Brain pericyte (primary cell): ENCODE results near the gene CAPN12.

Experiments
- DNase-seq: peaks from one replicate; pipeline ENCODE4 v3.0.0-alpha.2; 2012; ENCODE audit warnings: low read depth, low spot score

The CAPN12 gene

DNA sequence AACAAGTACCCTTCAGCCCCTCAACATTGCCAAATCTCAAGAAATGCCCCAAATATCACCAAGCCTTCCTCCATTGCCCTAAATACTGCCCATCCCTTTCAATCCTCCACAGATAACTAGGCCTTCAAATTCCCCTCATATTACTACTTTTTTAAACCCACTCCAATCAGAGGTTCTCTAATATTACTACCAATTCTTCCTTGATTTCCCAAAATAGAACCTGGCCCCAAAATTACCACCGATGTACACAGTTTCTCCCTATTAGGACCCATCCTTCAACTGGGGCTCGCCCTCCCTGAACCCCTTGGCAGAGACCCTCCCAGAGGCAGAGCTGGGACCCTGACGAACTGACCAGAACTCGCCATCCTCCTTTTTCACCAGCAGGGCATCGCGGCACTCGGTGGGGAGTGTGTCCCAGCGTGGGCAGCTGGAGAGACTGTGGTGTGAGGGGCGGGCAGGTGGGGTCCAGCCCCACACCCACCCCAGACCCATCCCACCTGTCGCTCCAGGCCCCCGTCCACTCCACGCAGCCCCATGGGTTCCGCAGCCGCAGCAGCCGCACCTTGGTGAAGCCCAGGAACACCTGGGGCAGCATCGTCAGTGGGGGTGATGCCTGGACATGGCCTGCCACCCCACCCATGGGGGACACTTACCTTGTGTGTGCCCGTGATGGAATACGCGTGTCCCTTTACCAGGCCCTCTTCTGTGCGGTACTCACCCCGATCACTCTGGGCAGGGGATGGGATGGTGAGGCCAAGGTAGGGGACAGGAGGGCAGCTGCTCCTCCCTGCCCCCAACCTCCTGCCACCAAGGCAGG, 6.1 kb downstream of the CAPN12 start:
- no peak for DNase-seq

DNA sequence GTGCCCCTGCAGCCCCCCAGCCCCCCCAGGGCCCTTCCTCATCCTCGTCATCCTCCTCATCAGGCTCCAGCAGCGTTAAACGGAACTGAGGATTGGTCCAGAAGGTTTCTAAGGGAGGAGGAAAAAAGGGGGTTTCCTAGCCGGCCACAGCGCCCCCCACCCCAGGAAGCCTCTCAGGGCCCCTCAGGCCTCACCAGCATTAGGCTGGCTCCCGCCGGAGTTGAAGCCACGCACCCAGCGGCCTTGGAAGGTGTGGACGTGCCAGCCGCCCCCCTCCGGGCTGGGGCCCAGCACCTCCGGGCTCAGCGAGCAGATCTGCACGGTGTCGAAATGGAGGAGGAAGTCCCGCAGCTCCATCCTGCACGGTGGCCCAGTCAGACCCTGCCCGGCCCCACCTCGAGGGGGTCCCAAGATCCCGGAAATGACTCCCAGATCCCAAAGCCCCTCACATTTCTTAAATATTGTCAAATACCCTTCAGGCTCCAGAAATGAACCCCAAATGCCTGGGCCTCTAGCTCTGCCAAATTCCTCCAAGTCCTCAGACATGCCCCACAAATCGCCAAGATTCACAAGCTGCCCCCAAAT, 6.9 kb downstream of the CAPN12 start:
- no peak for DNase-seq

DNA sequence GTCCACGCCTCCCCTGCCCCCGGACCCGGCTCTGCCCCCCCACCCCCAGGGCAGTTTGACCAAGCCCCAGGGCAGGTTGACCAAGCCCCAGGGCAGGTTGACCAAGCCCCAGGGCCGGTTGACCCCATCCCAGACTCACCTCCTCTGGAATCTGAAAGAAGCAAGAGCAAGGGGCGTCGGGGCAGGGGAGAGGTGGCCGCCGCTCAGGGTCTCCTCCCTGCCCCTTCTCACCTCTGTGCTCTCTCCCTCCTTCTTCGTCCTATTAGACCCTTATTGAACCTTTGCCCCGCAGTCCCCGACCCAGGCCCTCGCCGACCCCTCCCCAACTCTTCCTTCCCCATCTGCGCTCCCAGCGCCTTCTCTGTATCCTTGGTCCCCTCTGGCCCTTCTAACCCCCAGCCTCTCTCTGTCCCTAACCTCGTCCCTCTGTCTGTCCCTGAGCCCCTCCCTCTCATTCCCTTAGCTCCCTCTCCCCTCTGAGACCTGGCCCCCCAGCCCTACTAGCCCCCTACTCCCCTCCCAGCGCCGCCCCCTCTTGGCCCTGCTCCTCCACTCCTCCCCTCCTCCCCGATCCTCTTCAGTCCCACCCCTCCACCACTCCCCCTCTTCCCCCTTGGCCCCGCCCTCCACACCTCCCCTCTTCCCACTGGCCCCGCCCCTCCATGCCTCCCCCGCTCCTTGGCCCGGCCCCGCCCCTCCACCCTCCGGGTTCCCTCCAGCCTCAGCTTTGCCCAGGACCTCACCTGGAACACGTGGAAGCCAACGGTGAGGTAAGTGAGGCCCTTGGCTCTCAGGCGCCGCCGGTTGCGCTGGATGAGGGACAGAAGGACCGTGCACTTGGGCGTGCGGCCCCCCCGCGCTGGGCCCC, 7.6 kb downstream of the CAPN12 start:
- DNase-seq: no peak

DNA sequence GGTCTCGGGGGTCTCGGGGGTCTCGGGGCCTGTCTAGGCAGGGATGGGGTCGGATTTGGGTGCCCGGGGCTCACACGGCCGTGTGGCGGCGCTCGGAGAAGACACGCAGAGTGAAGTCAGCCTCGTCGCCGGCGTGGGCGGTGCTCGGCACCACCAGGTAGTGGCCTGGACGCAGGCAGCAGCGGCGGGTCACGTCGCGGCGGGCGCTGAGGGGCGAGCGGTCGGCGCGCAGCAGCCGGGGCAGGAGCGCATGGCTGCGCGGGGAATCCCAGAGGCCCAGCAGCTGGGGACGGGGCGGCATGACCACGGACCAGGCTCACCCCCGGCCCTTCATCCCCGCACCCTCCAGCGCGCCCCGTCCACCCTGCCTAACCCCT, 8.2 kb downstream of the CAPN12 start:
- DNase-seq: no peak

DNA sequence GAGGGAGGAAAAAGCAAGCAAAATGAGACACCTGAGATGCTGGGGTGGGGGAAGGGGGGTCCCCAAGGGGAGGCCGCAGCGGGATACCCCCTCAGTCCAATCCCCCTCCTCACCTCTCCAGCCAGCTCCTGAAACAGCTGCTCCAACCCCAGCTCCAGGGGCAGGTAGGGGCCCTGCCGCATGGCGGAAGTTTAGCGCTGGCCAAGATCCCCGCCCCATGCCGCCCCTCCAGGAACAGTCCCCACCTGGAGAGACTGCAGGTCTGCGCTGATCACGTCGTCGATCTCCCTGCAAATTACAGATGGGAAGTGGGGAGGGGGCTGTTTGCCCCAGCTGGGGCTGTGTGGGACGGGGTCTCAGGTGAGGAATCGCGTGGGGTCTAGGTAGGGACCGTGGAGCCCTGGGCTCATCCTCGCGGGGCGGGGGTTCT, 9.0 kb downstream of the CAPN12 start:
- no peak for DNase-seq

DNA sequence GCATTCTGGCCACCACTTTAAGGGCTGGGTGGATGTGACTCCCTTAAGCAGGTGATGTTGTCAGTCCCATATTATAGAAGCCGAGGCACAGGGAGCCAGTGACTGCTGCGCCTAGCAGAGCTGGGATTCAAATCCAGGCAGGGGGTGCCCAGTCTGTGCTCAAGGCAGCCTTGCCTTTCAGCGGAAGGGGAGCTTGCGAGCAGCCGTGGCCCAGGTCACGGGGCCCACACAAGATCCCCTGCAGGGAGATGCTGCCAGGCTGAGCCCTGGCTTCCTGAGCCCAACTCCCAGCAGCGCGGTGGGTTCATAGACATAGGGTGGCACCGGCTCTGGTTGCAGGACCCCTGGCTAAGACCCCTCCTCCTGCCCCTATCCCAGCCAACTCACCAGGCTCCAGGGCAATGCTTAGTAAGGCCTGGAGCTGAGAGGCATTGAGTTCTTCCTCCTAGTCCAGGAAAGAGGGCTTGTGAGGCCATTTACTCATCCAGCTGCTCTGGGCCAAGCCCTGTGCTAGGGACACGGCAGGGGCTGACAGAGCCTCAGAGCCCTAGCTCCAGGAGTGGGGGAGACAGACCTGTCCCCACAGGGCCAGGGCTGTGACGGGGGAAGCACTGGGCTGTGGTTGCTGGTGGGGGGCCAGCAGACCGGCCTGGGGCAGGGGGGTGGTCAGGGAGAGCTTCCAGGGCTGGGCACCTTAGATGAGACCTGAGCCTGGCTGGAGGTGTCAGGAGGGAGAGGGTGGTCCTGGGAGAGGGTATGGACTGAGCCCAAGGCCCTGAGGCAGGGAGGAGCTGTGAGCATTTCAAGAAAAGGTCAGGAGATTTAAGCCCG, 9.6 kb downstream of the CAPN12 start:
- no peak for DNase-seq

DNA sequence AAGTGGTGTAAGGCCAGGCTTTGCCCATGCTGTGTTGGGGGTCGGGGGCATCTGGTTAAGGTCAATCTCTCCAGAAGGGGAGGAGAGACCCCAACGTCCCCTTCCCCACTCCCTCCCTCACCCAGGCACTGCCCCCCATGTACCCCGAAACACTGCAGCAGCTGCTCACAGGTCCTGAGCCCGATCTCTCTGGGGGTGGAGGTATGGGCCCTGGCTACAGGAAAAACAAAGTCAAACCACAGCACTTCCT, 10.2 kb downstream of the CAPN12 start:
- DNase-seq: no peak

DNA sequence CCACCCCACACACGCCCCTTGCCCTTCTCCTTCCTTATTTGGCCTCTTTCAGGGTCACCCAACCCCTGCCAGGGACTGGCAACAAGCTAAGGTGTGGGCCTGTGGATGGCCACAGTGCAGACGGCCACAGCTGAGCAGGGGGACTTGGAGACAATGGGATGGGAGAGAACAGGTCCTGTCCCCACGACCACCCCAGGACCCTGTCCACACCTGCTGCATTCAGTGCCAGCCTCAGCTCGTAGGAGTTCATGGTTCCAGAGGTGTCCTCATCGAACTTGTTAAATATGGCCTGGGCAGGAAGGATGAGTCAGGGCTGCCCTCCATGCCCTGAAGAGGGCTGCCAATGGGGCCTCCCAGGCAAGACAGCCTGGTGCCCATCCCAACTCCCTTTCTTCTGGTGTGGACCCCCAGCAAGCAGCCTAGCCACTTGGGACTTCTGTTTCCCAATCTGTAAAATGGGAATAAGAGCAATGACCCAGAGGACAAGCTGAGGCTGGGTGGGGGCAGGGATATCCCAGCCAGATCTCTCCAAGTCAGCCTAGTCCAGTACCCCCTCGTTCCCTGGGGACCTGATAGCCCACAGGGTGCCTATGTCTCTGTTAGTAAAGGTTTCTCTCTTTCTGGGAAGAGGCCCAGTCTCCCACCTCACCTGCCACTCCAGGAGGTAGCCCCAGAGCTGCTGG, 10.6 kb downstream of the CAPN12 start:
- no peak for DNase-seq

DNA sequence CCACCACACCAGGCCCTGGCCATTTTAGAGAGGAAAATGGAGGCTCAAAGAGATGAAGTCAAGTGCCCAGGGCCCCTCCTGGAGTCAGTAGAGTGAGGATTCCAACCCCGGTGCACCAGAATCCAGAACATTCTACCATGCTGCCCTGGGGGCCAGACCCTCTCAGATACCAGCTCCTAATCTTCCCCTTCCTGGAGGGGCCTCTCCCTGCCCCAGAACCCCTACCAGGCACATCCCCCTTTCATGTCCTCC, 11.1 kb downstream of the CAPN12 start:
- no peak for DNase-seq

DNA sequence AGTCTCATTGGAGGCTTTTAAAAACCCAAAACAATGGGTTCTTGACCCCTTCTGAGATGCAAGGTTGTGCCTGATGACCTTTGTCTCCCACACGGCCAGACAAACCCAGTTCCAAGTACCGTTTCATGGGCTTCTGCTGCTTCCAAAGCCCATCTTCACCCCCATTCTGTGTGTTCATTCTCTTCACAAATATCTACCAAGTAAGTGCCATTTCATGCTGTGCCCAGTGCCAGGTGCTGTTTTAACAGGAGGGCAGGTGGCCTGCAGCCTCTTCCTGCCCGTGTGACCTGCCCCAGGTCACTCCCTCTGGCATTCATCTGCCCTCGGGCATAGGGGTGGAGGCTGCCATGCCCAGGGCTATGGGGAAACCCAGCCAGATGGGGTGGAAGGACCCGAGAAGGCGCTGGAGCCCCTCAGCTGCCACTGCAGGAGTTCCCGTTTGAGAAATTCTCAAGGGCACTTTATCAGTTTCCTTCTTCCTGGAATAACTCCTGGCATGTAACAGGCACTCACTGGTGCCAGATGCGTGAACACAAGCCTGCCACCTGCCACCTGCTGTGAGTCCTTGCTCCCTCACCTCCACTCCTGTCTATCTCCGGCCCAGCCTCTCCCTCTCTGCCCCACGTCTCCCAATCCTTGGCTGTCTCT, 12.5 kb downstream of the CAPN12 start:
- no peak for DNase-seq

DNA sequence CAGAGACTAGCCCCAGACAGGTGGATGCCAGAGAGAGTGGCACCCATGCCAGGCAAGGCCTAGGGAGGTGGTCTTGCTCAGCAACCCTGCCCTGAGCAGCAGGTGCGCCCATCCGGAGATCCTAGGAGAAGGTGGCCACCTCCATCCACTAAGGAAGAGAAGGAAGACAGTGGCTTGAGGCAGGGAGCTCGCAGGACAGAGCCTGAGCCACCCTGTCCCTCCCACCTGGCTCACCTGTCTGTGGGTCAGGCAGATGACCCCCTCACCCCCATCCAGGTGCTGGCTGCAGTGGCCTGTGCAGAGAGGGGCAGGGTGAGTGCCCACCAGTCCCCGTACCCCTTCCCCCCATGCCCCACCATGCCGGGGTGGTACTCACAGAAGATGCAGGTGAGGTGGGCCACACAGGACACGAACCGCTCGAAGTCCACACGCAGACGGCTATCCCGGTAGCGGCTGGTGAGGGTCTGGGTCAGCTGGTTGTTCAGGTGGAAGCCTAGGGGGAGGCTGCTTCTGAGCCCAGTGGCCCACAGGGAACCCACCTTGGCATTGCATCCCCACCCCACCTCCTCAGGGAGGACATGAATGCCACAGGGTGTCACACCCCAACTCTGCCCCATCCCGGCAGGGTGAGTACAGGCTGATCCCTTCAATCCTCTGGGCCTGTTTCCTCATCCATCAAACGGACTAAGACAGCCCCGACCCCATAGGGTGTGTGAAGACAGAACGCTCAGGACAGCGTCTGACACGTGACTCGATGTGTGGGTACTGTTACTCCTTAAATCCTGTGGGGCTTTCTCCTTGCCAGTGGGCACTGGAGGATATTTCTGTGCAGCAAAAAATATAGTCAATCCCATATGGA, 13.3 kb downstream of the CAPN12 start:
- no peak for DNase-seq

DNA sequence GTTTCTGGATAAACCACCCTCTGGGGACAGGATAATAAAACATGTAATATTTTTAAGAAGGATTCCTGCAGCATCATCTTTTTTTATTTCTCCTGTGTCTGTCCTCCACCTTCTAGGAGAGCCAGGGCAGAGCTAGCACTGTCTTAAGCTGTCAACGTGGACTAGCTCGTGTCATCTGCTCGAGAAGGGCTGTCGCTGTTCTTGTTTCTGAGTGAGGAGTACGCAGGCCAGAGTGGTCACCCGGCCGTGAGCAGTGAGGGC, 13.9 kb downstream of the CAPN12 start:
- no peak for DNase-seq

DNA sequence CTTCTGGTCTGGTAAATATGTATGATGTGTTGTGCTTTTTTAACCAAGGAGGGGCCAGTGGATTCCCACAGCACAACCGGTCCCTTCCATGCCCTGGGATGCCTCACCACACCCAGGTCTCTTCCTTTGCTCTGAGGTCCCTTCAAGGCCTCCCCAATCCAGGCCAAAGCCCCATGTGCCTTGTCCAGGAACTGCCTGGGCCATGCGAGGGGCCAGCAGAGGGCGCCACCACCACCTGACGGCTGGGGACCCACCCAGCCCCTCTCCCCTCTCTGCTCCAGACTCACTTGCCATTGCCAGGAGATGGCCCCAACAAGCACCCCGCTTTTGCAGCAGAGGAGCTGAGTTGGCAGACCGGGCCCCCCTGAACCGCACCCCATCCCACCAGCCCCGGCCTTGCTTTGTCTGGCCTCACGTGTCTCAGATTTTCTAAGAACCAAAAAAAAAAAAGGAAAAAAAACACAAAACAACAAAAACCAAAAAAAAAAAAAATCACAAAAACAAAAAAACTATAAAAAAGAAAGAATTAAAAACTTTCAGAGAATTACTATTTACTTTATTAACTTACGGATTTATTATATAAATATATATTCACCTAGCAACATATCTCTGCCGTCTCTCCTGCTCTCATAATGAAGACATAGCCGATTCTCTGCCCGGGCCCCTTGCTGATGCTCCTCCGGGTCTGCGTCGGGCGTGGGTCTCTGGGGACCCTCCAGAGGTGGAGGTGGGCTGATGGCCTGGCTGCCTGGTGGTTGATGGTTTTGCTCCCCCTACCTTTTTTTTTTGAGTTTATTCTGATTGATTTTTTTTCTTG, 14.4 kb downstream of the CAPN12 start:
- no peak for DNase-seq

DNA sequence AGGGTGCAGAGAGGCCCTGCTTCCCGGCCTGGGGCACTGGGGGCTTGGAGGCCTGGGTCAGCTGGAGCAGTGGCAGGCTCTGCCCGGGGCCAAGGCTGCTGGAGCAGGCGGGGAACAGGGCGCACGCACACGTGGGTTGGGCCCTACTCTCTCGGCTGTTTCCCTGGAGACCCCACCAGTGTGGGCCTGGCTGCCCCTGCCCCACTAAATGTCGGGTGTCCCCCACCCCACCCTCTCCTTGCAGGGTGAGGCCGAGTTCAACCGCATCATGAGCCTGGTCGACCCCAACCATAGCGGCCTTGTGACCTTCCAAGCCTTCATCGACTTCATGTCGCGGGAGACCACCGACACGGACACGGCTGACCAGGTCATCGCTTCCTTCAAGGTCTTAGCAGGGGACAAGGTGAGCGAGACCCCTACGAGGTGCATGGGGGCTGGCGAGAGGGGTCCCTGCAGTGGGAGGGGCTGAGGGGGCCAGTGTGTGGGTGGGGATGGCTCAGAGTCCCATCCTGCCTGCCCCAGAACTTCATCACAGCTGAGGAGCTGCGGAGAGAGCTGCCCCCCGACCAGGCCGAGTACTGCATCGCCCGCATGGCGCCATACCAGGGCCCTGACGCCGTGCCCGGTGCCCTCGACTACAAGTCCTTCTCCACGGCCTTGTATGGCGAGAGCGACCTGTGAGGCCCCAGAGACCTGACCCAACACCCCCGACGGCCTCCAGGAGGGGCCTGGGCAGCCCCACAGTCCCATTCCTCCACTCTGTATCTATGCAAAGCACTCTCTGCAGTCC, 15.3 kb downstream of the CAPN12 start:
- DNase-seq: no peak

DNA sequence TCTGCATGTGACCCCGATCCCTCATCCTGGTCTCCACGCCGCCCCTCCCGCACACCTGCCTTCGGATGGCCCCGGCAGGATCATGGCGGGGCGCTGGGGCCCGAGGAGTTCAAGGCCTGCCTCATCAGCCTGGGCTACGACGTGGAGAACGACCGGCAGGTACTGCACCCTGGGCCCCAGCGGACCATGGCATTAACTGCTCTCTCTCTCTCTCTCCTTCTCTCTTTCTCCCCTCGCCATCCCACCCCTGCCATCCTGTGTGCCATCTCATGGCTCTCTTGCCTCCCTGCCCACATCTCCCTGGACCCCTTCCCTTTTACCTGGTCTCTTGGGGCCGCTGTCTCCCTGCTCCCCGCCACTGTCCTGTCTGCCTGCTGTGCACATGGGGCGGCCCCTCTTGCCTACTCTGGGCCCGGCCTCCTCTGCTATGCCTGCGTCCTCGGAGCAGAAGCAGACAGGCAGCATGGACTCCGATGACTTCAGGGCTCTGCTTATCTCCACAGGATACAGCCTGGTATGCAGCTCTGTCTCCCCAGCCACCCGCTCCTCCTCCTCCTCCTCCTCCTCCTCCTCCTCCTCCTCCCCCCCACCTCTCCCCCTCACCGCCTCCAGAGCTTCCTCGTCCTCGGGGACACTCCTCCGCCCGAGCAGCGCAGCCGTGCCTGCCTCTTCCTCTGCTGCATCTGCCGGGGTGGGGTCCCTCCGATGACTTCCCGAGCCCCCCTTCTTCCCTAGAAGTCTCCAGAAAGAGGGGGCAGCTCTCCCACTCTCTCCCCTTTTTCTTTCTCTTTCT, 16.2 kb downstream of the CAPN12 start:
- DNase-seq: no peak

DNA sequence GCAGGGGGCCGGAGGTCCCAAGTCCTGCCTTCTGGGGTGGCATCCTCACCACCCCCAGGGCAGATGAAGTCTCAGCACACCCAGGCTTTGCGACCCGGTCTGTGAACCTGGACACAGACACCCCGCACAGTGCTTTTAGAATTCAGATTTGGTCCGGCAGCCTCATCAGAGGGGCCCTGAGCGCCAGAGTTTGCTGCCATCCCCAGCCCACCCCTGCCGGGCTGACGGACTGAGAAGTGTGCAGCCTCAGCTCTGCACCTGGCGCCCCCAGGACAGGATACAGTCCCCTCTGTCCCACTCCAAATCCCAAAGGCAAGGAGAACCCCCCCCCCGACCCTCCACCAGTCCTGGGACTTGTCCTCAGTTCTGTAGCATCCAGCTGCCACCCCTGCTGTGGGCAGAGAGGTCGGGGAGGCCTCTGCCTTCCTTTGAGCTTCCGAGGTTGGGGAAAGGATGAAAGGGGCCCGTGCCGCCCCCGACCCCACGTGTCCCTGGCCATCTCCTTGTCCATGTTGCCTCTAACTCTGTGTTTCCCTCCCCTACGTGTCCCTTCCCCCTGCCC, 16.9 kb downstream of the CAPN12 start:
- no peak for DNase-seq

DNA sequence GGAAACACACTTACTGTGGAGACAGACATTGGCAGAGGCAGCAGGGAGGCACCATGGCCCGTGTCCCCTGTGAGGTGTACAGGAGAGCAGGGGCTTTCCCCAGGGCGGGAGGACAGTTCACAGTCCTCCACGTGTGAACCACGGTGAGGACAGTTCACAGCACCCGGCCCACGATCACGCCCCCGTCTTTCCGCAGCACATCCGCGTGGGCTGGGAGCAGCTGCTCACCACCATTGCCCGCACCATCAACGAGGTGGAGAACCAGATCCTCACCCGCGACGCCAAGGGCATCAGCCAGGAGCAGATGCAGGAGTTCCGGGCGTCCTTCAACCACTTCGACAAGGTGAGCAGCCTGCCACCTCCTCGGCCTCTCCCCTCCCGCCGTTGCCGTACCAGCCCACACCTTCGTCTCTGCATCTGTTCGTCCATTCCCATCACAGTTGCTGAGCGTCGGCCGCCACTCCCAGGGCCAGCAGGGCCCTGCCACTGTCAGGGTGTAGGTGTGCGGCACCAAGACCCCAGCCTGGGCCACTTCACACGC, 17.4 kb downstream of the CAPN12 start:
- DNase-seq: no peak
